ENCODE results near the gene ASCC1. TPM values are rescaled to one million over a fixed set of nuclear protein-coding genes. Genes with fewer than 3 reads are reported as not detected.

The ASCC1 gene
- total RNA-seq, 2 donors from 2014 or later: 27.2 to 37.0 TPM

GRCh38 chr10:72092171-72092924 lies 123.7 kb downstream of the ASCC1 start:
- Histone ChIP-seq H3K4me1 (peaks cover 0 to 23% of the 10 kb centered on the region in 2 donors), H3K27me3 (no peaks in the 10 kb centered on the region), H3K9me3 (no peaks in the 10 kb centered on the region), H3K4me3 (no peak overlapping the region), H3K36me3 (peaks cover 8% of the 10 kb centered on the region), H3K27ac (no peak overlapping the region)
- TF ChIP-seq CTCF (IDR thresholded peaks at IDR 0.05): no peak
- peak; percentile 23 for DNase-seq (ENCODE audit: low spot score)

GRCh38 chr10:72090326-72090725 lies 125.8 kb downstream of the ASCC1 start:
- H3K27me3 ChIP-seq: no peaks in the 10 kb centered on the region
- no peak overlapping the region for H3K27ac ChIP-seq
- peaks cover 0 to 31% of the 10 kb centered on the region in 2 donors for H3K4me1 ChIP-seq
- H3K4me3 ChIP-seq: no peak overlapping the region
- no peaks in the 10 kb centered on the region for H3K36me3 ChIP-seq
- TF ChIP-seq CTCF (IDR thresholded peaks at IDR 0.05): no peak
- no peaks in the 10 kb centered on the region for H3K9me3 ChIP-seq
- no peak for DNase-seq (ENCODE audit: low spot score)

- no peak overlapping the region for H3K4me3 ChIP-seq
- TF ChIP-seq CTCF (IDR thresholded peaks at IDR 0.05): no peak
- no peaks in the 10 kb centered on the region for H3K36me3 ChIP-seq
- H3K27me3 ChIP-seq: no peaks in the 10 kb centered on the region
- no peak for DNase-seq (ENCODE audit: low spot score)
- no peaks in the 10 kb centered on the region for H3K9me3 ChIP-seq
- peaks cover 0 to 31% of the 10 kb centered on the region in 2 donors for H3K4me1 ChIP-seq
- H3K27ac ChIP-seq: no peak overlapping the region
Observed at GRCh38 chr10:72089618-72090017, 126.5 kb downstream of the ASCC1 start.

- no peaks in the 10 kb centered on the region for H3K9me3 ChIP-seq
- H3K27me3 ChIP-seq: no peaks in the 10 kb centered on the region
- peak; percentile 67 for DNase-seq (ENCODE audit: low spot score)
- H3K36me3 ChIP-seq: no peaks in the 10 kb centered on the region
- no peak overlapping the region for H3K27ac ChIP-seq
- no peak for TF ChIP-seq CTCF (IDR thresholded peaks at IDR 0.05)
- peaks cover 0 to 31% of the 10 kb centered on the region in 2 donors for H3K4me1 ChIP-seq
- peak overlapping the region in 1 of 2 donors; percentile 58 for H3K4me3 ChIP-seq
Observed at GRCh38 chr10:72088889-72089575, 127.0 kb downstream of the ASCC1 start.

GRCh38 chr10:72087969-72088888 lies 127.8 kb downstream of the ASCC1 start, which contains the start of gene SPOCK2:
TSS of gene SPOCK2 (minus strand) at chr10:72088551. CDS start at chr10:72088328, 223 bp downstream.
- Histone ChIP-seq H3K36me3 (no peaks in the 10 kb centered on the region), H3K4me3 (peak within 1 kb of the TSS; percentile 41 to 58), H3K27me3 (no peaks in the 10 kb centered on the region), H3K4me1 (peaks cover 0 to 31% of the 10 kb centered on the region in 2 donors), H3K9me3 (no peaks in the 10 kb centered on the region), H3K27ac (peak within 1 kb of the TSS; percentile 57 to 68)
- no peak for TF ChIP-seq CTCF (IDR thresholded peaks at IDR 0.05)
- DNase-seq (ENCODE audit: low spot score): no peak
